ENCODE measurements around the gene KLHL5.
"Not testable (repeated sequence)": the region's sequence is repeated elsewhere in the genome, so short reads cannot be mapped to it uniquely, and the experiment has no call there.

The KLHL5 gene, protein sequence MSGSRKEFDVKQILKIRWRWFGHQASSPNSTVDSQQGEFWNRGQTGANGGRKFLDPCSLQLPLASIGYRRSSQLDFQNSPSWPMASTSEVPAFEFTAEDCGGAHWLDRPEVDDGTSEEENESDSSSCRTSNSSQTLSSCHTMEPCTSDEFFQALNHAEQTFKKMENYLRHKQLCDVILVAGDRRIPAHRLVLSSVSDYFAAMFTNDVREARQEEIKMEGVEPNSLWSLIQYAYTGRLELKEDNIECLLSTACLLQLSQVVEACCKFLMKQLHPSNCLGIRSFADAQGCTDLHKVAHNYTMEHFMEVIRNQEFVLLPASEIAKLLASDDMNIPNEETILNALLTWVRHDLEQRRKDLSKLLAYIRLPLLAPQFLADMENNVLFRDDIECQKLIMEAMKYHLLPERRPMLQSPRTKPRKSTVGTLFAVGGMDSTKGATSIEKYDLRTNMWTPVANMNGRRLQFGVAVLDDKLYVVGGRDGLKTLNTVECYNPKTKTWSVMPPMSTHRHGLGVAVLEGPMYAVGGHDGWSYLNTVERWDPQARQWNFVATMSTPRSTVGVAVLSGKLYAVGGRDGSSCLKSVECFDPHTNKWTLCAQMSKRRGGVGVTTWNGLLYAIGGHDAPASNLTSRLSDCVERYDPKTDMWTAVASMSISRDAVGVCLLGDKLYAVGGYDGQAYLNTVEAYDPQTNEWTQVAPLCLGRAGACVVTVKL

DNA sequence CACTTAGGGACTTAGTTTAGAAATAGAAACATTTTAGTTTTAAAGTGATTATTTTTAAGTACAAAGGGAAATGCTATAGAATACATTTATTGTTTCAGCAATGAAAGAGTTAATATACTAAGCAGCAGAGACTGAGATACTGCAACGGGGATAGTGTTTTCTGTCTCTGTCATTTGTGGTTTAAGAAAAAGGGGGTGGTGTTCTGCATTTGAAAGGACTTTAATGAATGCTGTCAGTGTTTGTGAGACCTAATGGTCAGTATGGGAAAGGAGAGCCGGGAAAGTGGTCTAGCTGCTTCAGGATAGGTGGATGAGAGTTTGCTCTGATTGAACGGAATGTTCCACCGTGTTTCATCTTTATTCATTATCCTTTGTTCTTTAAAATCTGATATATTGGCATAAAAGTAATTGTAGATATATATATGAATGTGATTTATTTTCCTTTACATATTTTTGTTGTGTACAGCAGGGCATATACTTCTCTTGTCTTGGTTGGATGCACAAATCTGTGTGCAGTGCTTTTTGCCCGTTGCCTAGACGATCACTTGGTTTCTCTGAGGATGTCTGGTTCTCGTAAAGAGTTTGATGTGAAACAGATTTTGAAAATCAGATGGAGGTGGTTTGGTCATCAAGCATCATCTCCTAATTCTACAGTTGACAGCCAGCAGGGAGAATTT, at the start of gene KLHL5:
KLHL5 (plus strand) TSS at position 139 of the 676 bp plus-strand sequence; CDS start at position 560, 421 bp downstream.
- H3K27ac Mint-ChIP-seq = no peak within 1 kb of the TSS
- H3K9me3 Mint-ChIP-seq (ENCODE audit: low read depth) = no peaks in the 10 kb centered on the region
- H3K36me3 Mint-ChIP-seq = peaks cover 5% of the 10 kb centered on the region
- H3K4me3 Mint-ChIP-seq = no peak within 1 kb of the TSS
- H3K27me3 Mint-ChIP-seq = no peaks in the 10 kb centered on the region
- H3K4me1 Mint-ChIP-seq (ENCODE audit: low read depth) = peaks cover 26% of the 10 kb centered on the region

DNA sequence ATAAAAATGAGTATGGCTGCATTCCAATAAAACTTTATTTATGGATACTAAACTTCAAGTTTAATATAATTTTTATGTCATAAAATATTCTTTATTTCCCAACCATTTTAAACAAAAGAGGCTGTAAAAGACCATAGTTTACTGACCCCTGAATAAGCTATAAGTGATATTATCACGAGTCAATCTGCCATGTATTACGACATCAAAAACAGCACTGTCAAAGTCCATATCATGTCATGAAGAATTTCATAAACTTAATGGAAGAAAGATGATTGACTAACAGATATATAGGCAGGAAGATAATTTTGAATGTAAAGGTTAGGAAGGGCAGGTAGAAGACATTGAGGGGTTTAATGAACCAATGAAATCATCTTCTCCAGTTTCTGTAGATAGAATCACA, 48.0 kb upstream of the KLHL5 start:
- Mint-ChIP-seq H3K4me1 (ENCODE audit: low read depth) (peaks cover 22% of the 10 kb centered on the region), H3K9me3 (ENCODE audit: low read depth) (peaks cover 28% of the 10 kb centered on the region), H3K36me3 (peaks cover 29% of the 10 kb centered on the region), H3K4me3 (no peak overlapping the region), H3K27me3 (no peaks in the 10 kb centered on the region), H3K27ac (no peak overlapping the region)

DNA sequence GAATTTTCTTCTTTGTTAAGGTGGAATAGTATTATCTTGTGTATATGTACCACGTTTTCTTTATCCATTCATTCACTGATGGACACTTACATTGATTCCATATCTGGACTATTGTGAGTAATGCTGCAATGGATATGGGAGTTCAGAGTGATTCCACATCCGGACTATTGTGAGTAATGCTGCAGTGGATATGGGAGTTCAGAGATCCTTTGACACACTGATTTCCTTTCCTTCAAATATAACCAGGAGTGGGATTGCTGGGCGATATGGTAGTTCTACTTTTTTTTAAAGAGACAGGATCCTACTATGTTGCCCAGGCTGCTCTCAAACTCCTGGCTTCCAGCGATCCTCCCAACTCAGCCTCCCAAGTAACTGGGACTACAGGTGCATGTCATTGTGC, 41.9 kb upstream of the KLHL5 start:
- H3K27ac Mint-ChIP-seq = no peak overlapping the region
- no peaks in the 10 kb centered on the region for H3K27me3 Mint-ChIP-seq
- no peak overlapping the region for H3K4me3 Mint-ChIP-seq
- peaks cover 5% of the 10 kb centered on the region for H3K4me1 Mint-ChIP-seq (ENCODE audit: low read depth)
- H3K9me3 Mint-ChIP-seq (ENCODE audit: low read depth) = peaks cover 24% of the 10 kb centered on the region
- peaks cover 23% of the 10 kb centered on the region for H3K36me3 Mint-ChIP-seq

DNA sequence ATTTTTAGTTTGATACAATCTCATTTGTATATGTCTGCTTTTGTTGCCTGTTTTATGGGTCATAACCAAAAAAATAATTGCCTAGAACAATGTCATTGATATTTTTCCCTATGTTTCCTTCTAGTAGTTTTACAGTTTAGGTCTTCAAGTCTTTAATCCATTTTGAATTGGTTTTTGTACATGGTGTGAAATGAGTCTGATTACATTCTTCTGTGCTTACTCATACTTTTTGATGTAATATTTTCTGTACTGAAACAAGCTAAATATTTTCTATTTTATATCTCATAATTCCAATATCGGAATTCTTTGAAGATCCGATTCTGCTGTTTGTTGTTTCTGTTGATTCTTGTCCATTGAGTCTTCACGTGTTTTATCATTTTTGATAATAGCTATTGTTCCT, 40.4 kb upstream of the KLHL5 start:
- peaks cover 12% of the 10 kb centered on the region for H3K9me3 Mint-ChIP-seq (ENCODE audit: low read depth)
- H3K4me3 Mint-ChIP-seq = no peak overlapping the region
- peaks cover 11% of the 10 kb centered on the region for H3K4me1 Mint-ChIP-seq (ENCODE audit: low read depth)
- no peaks in the 10 kb centered on the region for H3K27me3 Mint-ChIP-seq
- peaks cover 16% of the 10 kb centered on the region for H3K36me3 Mint-ChIP-seq
- H3K27ac Mint-ChIP-seq = no peak overlapping the region

DNA sequence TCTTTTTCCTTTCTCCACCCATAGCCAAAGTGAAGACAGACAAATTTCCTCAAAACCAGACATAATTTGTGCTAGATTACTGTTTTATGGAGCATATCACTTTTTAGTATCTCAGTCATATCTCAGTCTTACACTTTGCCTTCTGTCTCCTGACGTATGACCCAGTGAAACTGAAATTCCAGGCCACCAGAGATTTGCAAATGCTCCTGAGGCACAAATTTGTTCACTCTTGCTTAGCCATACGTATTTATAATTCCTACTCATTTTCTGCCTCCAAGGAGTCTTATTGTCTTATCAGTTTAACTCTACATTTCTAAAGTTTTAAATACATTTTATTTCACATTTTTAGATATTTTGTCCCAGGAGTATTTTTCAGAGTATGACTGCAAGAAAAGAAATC, 39.8 kb upstream of the KLHL5 start:
- H3K4me1 Mint-ChIP-seq (ENCODE audit: low read depth) = peaks cover 13% of the 10 kb centered on the region
- H3K27ac Mint-ChIP-seq = no peak overlapping the region
- no peaks in the 10 kb centered on the region for H3K27me3 Mint-ChIP-seq
- peaks cover 10% of the 10 kb centered on the region for H3K9me3 Mint-ChIP-seq (ENCODE audit: low read depth)
- H3K36me3 Mint-ChIP-seq = peaks cover 15% of the 10 kb centered on the region
- H3K4me3 Mint-ChIP-seq = no peak overlapping the region

DNA sequence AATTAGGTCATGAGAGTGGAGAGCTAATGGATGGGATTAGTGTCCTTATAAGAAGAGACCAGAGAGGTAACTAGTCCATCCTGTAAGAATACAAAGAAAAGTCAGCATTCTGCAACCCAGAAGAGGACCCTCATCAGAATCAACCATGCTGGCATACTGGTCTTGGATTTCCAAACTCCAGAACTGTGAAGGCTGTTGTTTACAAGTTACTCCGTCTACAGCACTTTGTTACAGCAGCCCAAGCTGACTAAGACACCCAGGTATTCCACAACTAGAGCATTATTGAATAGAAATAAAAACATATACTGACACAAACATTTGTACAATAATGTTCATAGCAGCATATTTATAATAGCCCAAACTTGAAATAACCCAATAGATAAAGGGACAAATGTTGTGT, 39.0 kb upstream of the KLHL5 start:
- Mint-ChIP-seq H3K4me3 (no peak overlapping the region), H3K9me3 (ENCODE audit: low read depth) (peaks cover 4% of the 10 kb centered on the region)

DNA sequence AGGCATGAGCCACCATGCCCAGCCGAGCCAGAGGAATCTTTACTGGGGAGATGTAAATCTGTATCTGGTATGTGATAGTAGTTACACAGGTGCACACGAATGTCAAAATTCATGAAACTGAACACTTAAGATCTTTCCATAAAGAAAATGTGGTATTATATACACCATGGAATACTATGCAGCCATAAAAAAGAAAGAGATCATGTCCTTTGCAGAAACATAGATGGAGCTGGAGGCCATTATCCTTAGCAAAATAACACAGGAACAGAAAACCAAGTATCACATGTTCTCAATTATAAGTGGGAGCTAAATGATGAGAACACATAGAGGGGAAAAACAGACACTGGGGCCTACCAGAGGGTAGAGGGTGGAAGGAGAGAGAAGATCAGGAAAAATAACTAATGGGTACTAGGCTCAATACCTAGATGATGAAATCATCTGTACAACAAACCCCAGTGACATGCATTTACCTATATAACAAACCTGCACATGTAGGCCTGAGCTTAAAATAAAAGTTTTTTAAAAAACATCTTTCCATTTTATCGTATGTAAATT, 37.6 kb upstream of the KLHL5 start:
- no peak overlapping the region for H3K4me3 Mint-ChIP-seq
- no peak overlapping the region for H3K27ac Mint-ChIP-seq
- peaks cover 26% of the 10 kb centered on the region for H3K4me1 Mint-ChIP-seq (ENCODE audit: low read depth)
- peaks cover 10% of the 10 kb centered on the region for H3K36me3 Mint-ChIP-seq
- no peaks in the 10 kb centered on the region for H3K27me3 Mint-ChIP-seq
- peaks cover 3% of the 10 kb centered on the region for H3K9me3 Mint-ChIP-seq (ENCODE audit: low read depth)

More for the DNA sequence above, 39.0 kb upstream of the KLHL5 start:
- Mint-ChIP-seq H3K4me1 (ENCODE audit: low read depth) (peaks cover 15% of the 10 kb centered on the region), H3K27me3 (no peaks in the 10 kb centered on the region), H3K36me3 (peaks cover 15% of the 10 kb centered on the region), H3K27ac (no peak overlapping the region)

DNA sequence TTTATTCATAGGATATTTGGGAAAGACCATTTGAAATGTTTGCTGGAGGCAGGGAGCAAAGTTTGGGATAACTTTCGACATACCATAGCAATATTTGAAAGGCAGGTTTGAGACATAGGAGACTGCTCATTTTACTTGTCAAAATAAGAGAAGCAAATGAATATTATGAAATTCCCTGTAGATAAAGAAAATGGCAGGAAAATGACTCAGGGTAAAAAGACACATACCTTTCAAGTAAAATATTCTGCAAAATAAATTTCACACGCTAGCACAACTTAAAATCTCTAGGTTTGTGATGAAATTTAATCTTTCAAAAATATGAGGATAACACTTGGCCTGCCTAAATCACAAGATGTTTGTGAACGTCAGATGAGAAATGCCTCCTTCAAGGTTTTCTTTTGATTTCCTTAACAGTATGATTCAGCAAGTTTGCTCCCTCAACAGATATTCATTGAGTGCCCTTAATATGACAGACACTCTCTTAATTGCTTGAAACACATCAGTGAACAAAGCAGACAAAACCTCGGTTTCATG, 36.4 kb upstream of the KLHL5 start:
- H3K27me3 Mint-ChIP-seq = no peaks in the 10 kb centered on the region
- peaks cover 10% of the 10 kb centered on the region for H3K36me3 Mint-ChIP-seq
- H3K4me3 Mint-ChIP-seq = no peak overlapping the region
- H3K4me1 Mint-ChIP-seq (ENCODE audit: low read depth) = peaks cover 35% of the 10 kb centered on the region
- H3K27ac Mint-ChIP-seq = no peak overlapping the region
- H3K9me3 Mint-ChIP-seq (ENCODE audit: low read depth) = peaks cover 3% of the 10 kb centered on the region

DNA sequence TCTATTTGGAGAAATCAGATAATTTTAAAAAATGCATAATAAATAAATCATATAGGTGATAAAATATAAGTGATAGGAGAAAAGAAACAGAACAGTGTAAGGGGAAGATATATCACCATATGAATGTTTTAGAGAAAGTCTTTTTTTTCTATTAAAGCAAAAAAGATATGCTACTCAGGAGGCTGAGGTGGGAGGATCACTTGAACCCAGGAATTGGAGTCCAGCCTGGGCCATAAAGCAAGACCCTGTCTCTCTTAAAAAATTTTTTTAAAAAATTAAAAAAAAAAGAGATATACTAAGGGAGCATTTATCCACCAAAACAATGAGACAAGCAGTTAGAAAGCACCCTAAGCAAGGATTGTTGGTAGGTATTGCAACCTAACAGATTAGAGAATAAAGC, 35.9 kb upstream of the KLHL5 start:
- no peak overlapping the region for H3K27ac Mint-ChIP-seq
- no peak overlapping the region for H3K4me3 Mint-ChIP-seq

DNA sequence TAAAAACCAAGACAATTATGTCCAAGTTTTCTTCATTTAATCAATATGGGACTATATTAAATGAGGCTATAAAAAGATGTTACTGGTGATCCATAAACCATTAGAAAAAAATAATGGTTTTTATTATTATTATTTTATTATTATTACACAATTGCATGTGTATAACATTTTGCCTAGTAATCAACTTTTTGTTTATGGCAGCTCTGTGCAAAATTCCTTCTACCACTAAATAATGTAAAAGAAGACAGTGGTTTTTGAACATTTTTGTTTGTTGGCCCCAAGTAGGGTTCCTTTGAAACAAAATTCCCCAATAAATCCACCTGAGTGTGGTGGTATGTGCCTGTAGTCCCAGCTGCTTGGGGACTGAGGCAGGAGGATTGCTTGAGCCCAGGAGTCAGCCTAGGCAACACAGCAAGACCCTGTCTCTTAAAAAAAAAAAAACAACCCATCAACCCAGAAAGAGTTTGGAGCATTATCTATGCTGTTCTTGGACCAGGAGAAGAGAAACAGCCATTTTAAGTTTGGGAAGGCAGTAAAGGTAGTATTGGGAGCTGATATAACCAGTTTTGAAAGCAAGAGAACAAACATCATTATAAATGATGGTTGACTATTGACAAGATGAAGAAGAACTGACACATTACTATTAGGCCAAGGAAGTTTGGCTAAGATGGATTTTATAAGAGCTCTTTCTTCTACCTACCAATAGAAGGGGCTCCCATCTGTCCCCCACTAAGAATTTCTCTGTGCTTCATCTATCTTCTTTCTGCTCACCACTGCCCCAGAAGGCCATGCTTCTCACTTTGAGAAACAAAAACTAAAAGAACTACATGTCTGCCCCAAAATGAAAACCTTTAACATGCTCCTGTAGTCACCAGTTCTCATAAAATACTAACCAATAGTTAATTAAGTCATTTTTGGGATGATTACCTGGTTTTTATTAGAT, 32.0 kb upstream of the KLHL5 start:
- peak overlapping the region; percentile 87 for H3K4me3 Mint-ChIP-seq
- H3K27ac Mint-ChIP-seq = peak overlapping the region; percentile 81
- peaks cover 62% of the 10 kb centered on the region for H3K4me1 Mint-ChIP-seq (ENCODE audit: low read depth)
- no peaks in the 10 kb centered on the region for H3K27me3 Mint-ChIP-seq
- H3K36me3 Mint-ChIP-seq = no peaks in the 10 kb centered on the region
- no peaks in the 10 kb centered on the region for H3K9me3 Mint-ChIP-seq (ENCODE audit: low read depth)

More for the DNA sequence above, 35.9 kb upstream of the KLHL5 start:
- Mint-ChIP-seq H3K36me3 (peaks cover 10% of the 10 kb centered on the region), H3K9me3 (ENCODE audit: low read depth) (peaks cover 3% of the 10 kb centered on the region), H3K4me1 (ENCODE audit: low read depth) (peaks cover 39% of the 10 kb centered on the region), H3K27me3 (no peaks in the 10 kb centered on the region)

DNA sequence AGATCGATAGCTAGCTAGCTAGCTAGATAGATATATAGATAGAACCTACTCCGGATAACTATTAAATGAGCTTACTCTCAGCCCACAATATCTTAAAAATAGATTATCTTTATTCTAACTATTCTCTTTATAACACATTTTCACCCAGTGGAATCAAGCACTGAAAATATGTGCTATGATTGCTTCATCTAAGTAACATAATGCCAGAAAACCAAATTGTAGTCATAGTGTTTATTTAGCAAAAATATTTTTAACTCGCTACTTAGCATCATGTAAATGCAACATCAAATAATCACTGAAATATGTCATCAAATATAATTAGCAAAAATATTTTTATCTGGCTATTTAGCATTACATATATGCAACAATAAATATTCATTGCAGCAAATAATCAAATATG, 31.3 kb upstream of the KLHL5 start:
- Mint-ChIP-seq H3K4me1 (ENCODE audit: low read depth) (peaks cover 63% of the 10 kb centered on the region), H3K9me3 (ENCODE audit: low read depth) (no peaks in the 10 kb centered on the region), H3K27ac (peak overlapping the region; percentile 81), H3K27me3 (no peaks in the 10 kb centered on the region), H3K4me3 (peak overlapping the region; percentile 87), H3K36me3 (no peaks in the 10 kb centered on the region)

DNA sequence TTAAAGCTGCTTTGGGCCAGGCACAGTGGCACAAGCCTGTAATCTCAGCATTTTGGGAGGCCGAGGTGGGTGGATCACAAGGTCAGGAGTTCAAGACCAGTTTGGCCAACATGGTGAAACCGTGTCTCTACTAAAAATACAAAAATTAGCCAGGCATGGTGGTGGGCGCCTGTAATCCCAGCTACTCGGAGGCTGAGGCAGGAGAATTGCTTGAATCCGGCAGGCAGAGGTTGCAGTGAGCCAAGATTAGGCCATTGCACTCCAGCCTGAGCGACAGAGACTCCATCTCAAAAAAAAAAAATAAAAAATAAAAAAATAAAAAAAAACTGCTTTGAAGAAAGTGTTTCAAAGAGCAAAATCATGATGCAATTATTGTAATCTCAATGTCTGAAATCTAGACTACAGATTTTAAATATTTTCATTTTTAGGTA, 30.4 kb upstream of the KLHL5 start:
- Mint-ChIP-seq H3K27ac (peak overlapping the region; percentile 66), H3K4me1 (ENCODE audit: low read depth) (peaks cover 59% of the 10 kb centered on the region), H3K4me3 (peak overlapping the region; percentile 87)
- H3K27me3 Mint-ChIP-seq; H3K36me3 Mint-ChIP-seq; H3K9me3 Mint-ChIP-seq (ENCODE audit: low read depth): not testable (repeated sequence)

DNA sequence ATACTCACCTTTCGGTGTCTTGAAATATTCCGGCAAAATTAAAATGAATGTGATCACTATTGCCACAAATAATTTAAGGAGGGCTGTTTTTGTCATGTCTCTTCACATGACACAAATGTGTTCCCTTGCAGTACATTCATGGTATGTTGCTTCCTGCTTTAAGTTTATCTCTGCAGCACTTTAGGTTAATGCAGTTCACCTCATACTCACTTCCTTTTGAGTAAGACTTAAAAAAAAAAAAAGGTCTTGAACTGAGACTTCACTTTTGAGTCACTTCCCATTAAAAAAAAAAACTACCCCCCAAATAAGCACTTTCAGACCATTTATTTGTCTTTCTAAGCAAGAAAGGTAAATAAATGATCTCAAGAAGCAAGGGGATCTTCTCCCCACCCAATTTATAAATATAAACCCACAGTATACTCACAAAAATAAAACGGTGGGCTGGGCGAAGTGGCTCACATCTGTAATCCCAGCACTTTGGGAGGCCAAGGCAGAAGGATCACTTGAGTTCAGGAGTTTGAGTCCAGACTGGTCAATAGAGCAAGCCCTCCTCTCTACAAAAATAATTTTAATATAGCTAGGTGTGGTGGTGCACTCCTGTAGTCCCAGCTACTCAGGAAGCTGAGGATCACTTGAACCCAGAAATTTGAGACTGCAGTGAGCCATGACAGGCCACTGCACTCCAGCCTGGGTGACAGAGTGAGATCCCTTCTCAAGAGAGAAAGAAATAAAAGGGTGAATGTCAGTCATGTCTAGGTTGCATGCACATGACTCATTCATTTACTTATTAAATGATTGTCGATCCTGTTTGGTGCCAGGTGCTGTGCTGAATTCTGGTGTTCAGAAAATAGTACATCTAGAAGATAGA, 29.6 kb upstream of the KLHL5 start, which contains the start of gene TMEM156:
TMEM156 (minus strand) TSS at position 192 of the 868 bp plus-strand sequence; CDS start at position 96, 96 bp downstream.
- no peaks in the 10 kb centered on the region for H3K9me3 Mint-ChIP-seq (ENCODE audit: low read depth)
- H3K27ac Mint-ChIP-seq = peak within 1 kb of the TSS; percentile 92
- no peaks in the 10 kb centered on the region for H3K36me3 Mint-ChIP-seq
- peak within 1 kb of the TSS; percentile 87 for H3K4me3 Mint-ChIP-seq
- peaks cover 53% of the 10 kb centered on the region for H3K4me1 Mint-ChIP-seq (ENCODE audit: low read depth)
- H3K27me3 Mint-ChIP-seq = no peaks in the 10 kb centered on the region
